ENCODE results near the gene TEAD4.

TEAD4 gene

GRCh38 chr12:3003357-3003992 is 44.3 kb downstream of the TEAD4 start:
- DNase-seq, result peak; percentile 81

- DNase-seq, result no peak
These were observed 45.7 kb downstream of the TEAD4 start for GRCh38 chr12:3004655-3005565.

- DNase-seq, result no peak
These were observed 46.5 kb downstream of the TEAD4 start for GRCh38 chr12:3005736-3006135.

- no peak for DNase-seq
These were observed 50.6 kb downstream of the TEAD4 start for GRCh38 chr12:3009780-3010179.

- DNase-seq, result no peak
These were observed 51.2 kb downstream of the TEAD4 start for GRCh38 chr12:3010214-3010930.

- DNase-seq, result no peak
These were observed 53.6 kb downstream of the TEAD4 start for GRCh38 chr12:3012786-3013185.

GRCh38 chr12:3014641-3015040 is 55.4 kb downstream of the TEAD4 start:
- no peak for DNase-seq

- DNase-seq, result no peak
These were observed 56.2 kb downstream of the TEAD4 start for GRCh38 chr12:3015356-3015755.

- DNase-seq, result no peak
These were observed 57.0 kb downstream of the TEAD4 start for GRCh38 chr12:3016191-3016590.

GRCh38 chr12:3017281-3017680 is 58.1 kb downstream of the TEAD4 start:
- DNase-seq, result no peak

GRCh38 chr12:3018284-3019004 is 59.2 kb downstream of the TEAD4 start:
- DNase-seq, result no peak

GRCh38 chr12:3019005-3019680 is 59.9 kb downstream of the TEAD4 start:
- DNase-seq, result no peak

GRCh38 chr12:3020399-3020798 is 61.2 kb downstream of the TEAD4 start:
- DNase-seq, result no peak

GRCh38 chr12:3020850-3021435 is 61.7 kb downstream of the TEAD4 start:
- DNase-seq, result no peak

GRCh38 chr12:3022411-3022810 is 63.2 kb downstream of the TEAD4 start:
- no peak for DNase-seq

- DNase-seq, result no peak
These were observed 63.8 kb downstream of the TEAD4 start for GRCh38 chr12:3022961-3023360.

- DNase-seq, result no peak
These were observed 68.9 kb downstream of the TEAD4 start for GRCh38 chr12:3028108-3028507.

GRCh38 chr12:3030821-3031429 is 71.7 kb downstream of the TEAD4 start:
- DNase-seq, result no peak

- no peak for DNase-seq
These were observed 73.0 kb downstream of the TEAD4 start for GRCh38 chr12:3032161-3032560.

GRCh38 chr12:3032770-3033538 is 73.8 kb downstream of the TEAD4 start:
- DNase-seq, result peak; percentile 73

- DNase-seq, result peak; percentile 85
These were observed 74.3 kb downstream of the TEAD4 start for GRCh38 chr12:3033539-3033867.

Measured in right hindlimb (tissue), 1 donor.